GM12878 (cell line): Measurements from ENCODE around the gene HOOK2. TPM values are rescaled to one million over a fixed set of nuclear protein-coding genes. Genes with fewer than 3 reads are reported as not detected.

Source experiments
- ATAC-seq: fragments of 200-7000 bp; cut with Tn5 transposase; 3 replicates; pipeline ENCODE4 v1.9.1; 2020; ENCODE audit warnings: mild to moderate bottlenecking, moderate library complexity
- BruUV-seq: library from RNA; stranded (reverse); fragments of 400-500 nt; replicated peaks from 2 replicates; lab custom pipeline; 2021; lab: Mats Ljungman, UMichigan
- CTCF ChIA-PET: fragments of 300-600 bp; sonication (Branson Sonifier 250); formaldehyde crosslinking; extraction: SDS; loops from one replicate; lab custom pipeline; 2021; ENCODE audit warnings: inconsistent platforms; lab: Yijun Ruan, JAX
- POLR2A ChIA-PET: fragments of 350-600 bp; formaldehyde crosslinking; extraction: SDS; loops from one replicate; lab custom pipeline; 2021; ENCODE audit warnings: inconsistent platforms; lab: Charles Lee
- RAD21 ChIA-PET: fragments of 300-600 bp; sonication (Branson Sonifier 250); formaldehyde crosslinking; loops from one replicate; lab custom pipeline; 2023; ENCODE audit warnings: antibody characterized with exemption; ENCODE audit not compliant: unreplicated experiment; lab: Charles Lee
- SMC1A ChIA-PET: fragments of 300-600 bp; sonication (Branson Sonifier 250); formaldehyde crosslinking; loops from one replicate; lab custom pipeline; 2023; ENCODE audit not compliant: unreplicated experiment, uncharacterized antibody; lab: Charles Lee
- DNase-seq: peaks from one replicate; pipeline ENCODE4 v3.0.0-alpha.2; 2011; ENCODE audit warnings: low read depth, low spot score
- FAIRE-seq: peaks from 3 replicates; lab custom pipeline; 2011; peaks lifted over from hg19 to GRCh38; lab: Jason Lieb, UNC
- H2AFZ ChIP-seq: 2 replicates; pipeline ENCODE4 v1.6.0; 2011; ENCODE audit warnings: low read depth, low read length, control low read depth; ENCODE audit not compliant: control insufficient read depth
- H3K27ac ChIP-seq: 2 replicates; pipeline ENCODE4 v1.5.1; 2011; ENCODE audit warnings: control low read depth; ENCODE audit not compliant: control insufficient read depth, insufficient read depth
- H3K27me3 ChIP-seq, 2 experiments: replicated peaks in 1 of 2; 2 replicates each; pipeline versions ENCODE4 v1.6.0 to v1.6.1; 2011; ENCODE audit warnings: low read length in 1 of 2; ENCODE audit not compliant: control insufficient read depth in 2 of 2, insufficient read depth in 2 of 2
- H3K36me3 ChIP-seq, 2 experiments: 2 replicates each; pipeline ENCODE4 v1.5.1; 2011; ENCODE audit warnings: low read length in 1 of 2; ENCODE audit not compliant: control insufficient read depth in 2 of 2, insufficient read depth in 2 of 2
- H3K4me1 ChIP-seq: 2 replicates; pipeline ENCODE4 v1.6.1; 2011; ENCODE audit warnings: mild to moderate bottlenecking, low read length, moderate library complexity, mixed read lengths; ENCODE audit not compliant: control insufficient read depth, insufficient read depth
- H3K4me2 ChIP-seq: 2 replicates; pipeline ENCODE4 v1.6.0; 2011; ENCODE audit warnings: control low read depth; ENCODE audit not compliant: control insufficient read depth, insufficient read depth
- H3K4me3 ChIP-seq: fragments of 200-600 bp; sonication (generic); 2 replicates; pipeline ENCODE4 v1.5.1; 2016
- H3K79me2 ChIP-seq: 2 replicates; pipeline ENCODE4 v1.6.0; 2011; ENCODE audit warnings: low read length; ENCODE audit not compliant: control insufficient read depth, insufficient read depth
- H3K9ac ChIP-seq: 2 replicates; pipeline ENCODE4 v1.8.0; 2011; ENCODE audit warnings: low read length, control low read depth, mixed read lengths; ENCODE audit not compliant: control insufficient read depth, insufficient read depth
- H3K9me3 ChIP-seq: replicated peaks from 3 replicates; pipeline ENCODE4 v1.5.1; 2011; ENCODE audit warnings: mild to moderate bottlenecking, low read length; ENCODE audit not compliant: control insufficient read depth, insufficient read depth
- H4K20me1 ChIP-seq: 2 replicates; pipeline ENCODE4 v1.6.0; 2011; ENCODE audit not compliant: control insufficient read depth, insufficient read depth
- CBX5 ChIP-seq: sonication (generic); IDR thresholded peaks from 2 replicates; pipeline ENCODE4 v1.6.1; 2016; ENCODE audit warnings: low read depth, moderate library complexity, mild to moderate bottlenecking, inconsistent platforms
- CREB1 ChIP-seq: IDR thresholded peaks from 2 replicates; pipeline ENCODE4 v1.6.1; 2012; ENCODE audit warnings: low read depth, mild to moderate bottlenecking, inconsistent platforms
- CREM ChIP-seq: IDR thresholded peaks from 2 replicates; pipeline ENCODE4 v1.6.1; 2014; ENCODE audit warnings: antibody characterized with exemption, low read depth
- MTA2 ChIP-seq: fragments of 450-650 bp; IDR thresholded peaks from 2 replicates; pipeline ENCODE4 v1.6.1; 2016; ENCODE audit warnings: low read depth, mild to moderate bottlenecking, moderate library complexity
- MYC ChIP-seq: IDR thresholded peaks from 2 replicates; pipeline ENCODE4 v1.6.1; 2011; ENCODE audit warnings: mild to moderate bottlenecking, low read length, moderate library complexity, inconsistent platforms; ENCODE audit not compliant: insufficient read depth, insufficient replicate concordance, insufficient read length, severe bottlenecking
- RELB ChIP-seq: fragments of 450-650 bp; IDR thresholded peaks from 2 replicates; pipeline ENCODE4 v1.6.1; 2017; ENCODE audit warnings: low read depth, mild to moderate bottlenecking, moderate library complexity
- WGBS: methylation state at CpG from one replicate; pipeline ENCODE4 v1.1.6; 2016; ENCODE audit warnings: low lambda C conversion rate; ENCODE audit not compliant: insufficient replicate concordance, insufficient coverage; ENCODE audit errors: missing lambda C conversion rate; 5-methylcytosine and 5-hydroxymethylcytosine counted together
- in situ Hi-C: fragments of 300-500 bp; cut with MboI; formaldehyde crosslinking; loops from 9 replicates; pipeline ENCODE4 v1.14.3; 2018; ENCODE audit warnings: mixed read lengths
- intact Hi-C: fragments of 100-400 bp; cut with micrococcal nuclease; formaldehyde crosslinking; loops from one replicate; pipeline ENCODE4 v1.14.2; 2022; ENCODE audit not compliant: unreplicated experiment
- polyA plus RNA-seq, 11 experiments: library from polyadenylated mRNA; depleted of rRNA in 4 of 11; unstranded in 6 of 11; stranded (reverse) in 5 of 11; fragments of >200 nt; fragmentation: Nextera tagmentation in 4 of 11; fragmentation: Illumina TruSeq in 1 of 11; extraction: Ambion mirVana in 4 of 11; extraction: Trizol in 1 of 11; gene quantifications; 1 replicate in 1 of 11; 2 replicates in 10 of 11; pipeline versions ENCODE4 v1.2.1 to v1.2.3, GENCODE V29; 2011 to 2016; ENCODE audit warnings: inconsistent platforms in 2 of 11, missing spikeins in 2 of 11, low read depth in 1 of 11
- total RNA-seq, 4 experiments: library from RNA; depleted of rRNA in 3 of 4; stranded (reverse); fragments of >200 nt in 3 of 4; fragmentation: Illumina TruSeq in 1 of 4; extraction: Trizol in 1 of 4; gene quantifications; 2 replicates each; pipeline versions ENCODE4 v1.2.1 to v1.2.3, GENCODE V29; 2013 to 2021

The HOOK2 gene
- total and polyA plus RNA-seq, 10 of the 15 experiments (the other 5 are each of a cell fraction or from before 2014, with no cell fraction given): 1.5 to 9.6 (median 6.2) TPM

- Histone ChIP-seq H2AFZ (no peak overlapping the region), H3K27ac (no peak overlapping the region), H3K79me2 (no peaks in the 10 kb centered on the region), H3K27me3 (no peaks in the 10 kb centered on the region; a peak in 1 of 4 replicates), H3K9ac (no peak overlapping the region), H3K4me2 (no peak overlapping the region), H3K36me3 (no peaks in the 10 kb centered on the region), H3K4me1 (no peaks in the 10 kb centered on the region; the same call in 1 of the 2 replicates), H4K20me1 (no peaks in the 10 kb centered on the region), H3K4me3 (no peak overlapping the region), H3K9me3 (no peaks in the 10 kb centered on the region)
- BruUV-seq: no TSS peak
- WGBS: 100% methylated on average over 8 of the region's 11 CpGs
- no peak for FAIRE-seq
- ChIA-PET CTCF (interaction anchor here (1.3 to 17.0 kb wide), 6 partner anchors 7 to 100 kb away, joined by 3 to 426 read pairs (median 28); partner anchors contain the start of genes JUNB, PRDX2 and THSD8), SMC1A (interaction anchor here (0.6 to 4.6 kb wide), 7 partner anchors 10 to 80 kb away, joined by 3 to 61 read pairs (median 5); no protein-coding TSS in a partner anchor), RAD21 (interaction anchor here (1.1 to 9.0 kb wide), 6 partner anchors 11 to 198 kb away, joined by 3 to 76 read pairs (median 14); no protein-coding TSS in a partner anchor), POLR2A (interaction anchor here (0.8 to 1.3 kb wide), 2 partner anchors 29 to 34 kb away, joined by 3 to 5 read pairs; no protein-coding TSS in a partner anchor)
- intact Hi-C loops (no loop called here), in situ Hi-C loops (loop anchor here (5.0 kb wide), 1 partner anchor 80 kb away; no protein-coding TSS in a partner anchor)
- no peak for ATAC-seq
- DNase-seq: no peak
- TF ChIP-seq CREM: no peak
- TF ChIP-seq RELB: no peak
- TF ChIP-seq CBX5: no peak
- no peak for TF ChIP-seq MTA2
- TF ChIP-seq MYC: no peak
- TF ChIP-seq CREB1: no peak
Observed at GRCh38 chr19:12767150-12767549, 8.2 kb downstream of the HOOK2 start.
